K562 (cell line): ENCODE results near the gene AK4. TPM values are rescaled to one million over a fixed set of nuclear protein-coding genes. Genes with fewer than 3 reads are reported as not detected.
A peak's percentile ranks its signal among the peaks of the same experiment; 100 is the strongest.

Source experiments
- ARID1B ChIP-seq: fragments of 450-650 bp; IDR thresholded peaks from 2 replicates; pipeline ENCODE4 v1.6.1; 2016; ENCODE audit warnings: antibody characterized with exemption, mild to moderate bottlenecking, inconsistent platforms
- ARNT ChIP-seq, 2 experiments: fragments of 450-650 bp; IDR thresholded peaks; 2 replicates each; pipeline ENCODE4 v1.6.1; 2016; ENCODE audit warnings: mild to moderate bottlenecking in 1 of 2
- ASH1L ChIP-seq: fragments of 450-650 bp; IDR thresholded peaks from 2 replicates; pipeline ENCODE4 v1.6.1; 2018; ENCODE audit warnings: borderline replicate concordance, mild to moderate bottlenecking, low read depth; ENCODE audit not compliant: partially characterized antibody
- CHD2 ChIP-seq: IDR thresholded peaks from 2 replicates; pipeline ENCODE4 v1.6.1; 2011; ENCODE audit warnings: low read depth, low read length
- EWSR1 ChIP-seq: fragments of 450-650 bp; IDR thresholded peaks from 2 replicates; pipeline ENCODE4 v1.6.1; 2018; ENCODE audit warnings: borderline replicate concordance, mild to moderate bottlenecking, low read depth, moderate library complexity; ENCODE audit not compliant: partially characterized antibody
- L3MBTL2 ChIP-seq: fragments of 450-650 bp; IDR thresholded peaks from 2 replicates; pipeline ENCODE4 v1.6.1; 2016; ENCODE audit warnings: mild to moderate bottlenecking, moderate library complexity
- MECOM ChIP-seq: fragments of 250-450 bp; sonication (Bioruptor Pico); IDR thresholded peaks from 2 replicates; pipeline ENCODE4 v1.8.0; 2022; ENCODE audit warnings: inconsistent platforms
- PCBP2 ChIP-seq: fragments of 200-400 bp; formaldehyde crosslinking; IDR thresholded peaks from 2 replicates; pipeline ENCODE4 v1.6.1; 2018; ENCODE audit warnings: low read length, low read depth, mild to moderate bottlenecking, moderate library complexity; ENCODE audit not compliant: poor library complexity, severe bottlenecking
- POU5F1 ChIP-seq: fragments of 150-350 bp; IDR thresholded peaks from 2 replicates; pipeline ENCODE4 v1.6.1; 2014; ENCODE audit warnings: borderline replicate concordance, low read length, low read depth, mild to moderate bottlenecking; ENCODE audit not compliant: partially characterized antibody
- RCOR1 ChIP-seq, 2 experiments: IDR thresholded peaks; 2 replicates each; pipeline ENCODE4 v1.6.1; 2012; ENCODE audit warnings: low read depth in 2 of 2, low read length in 2 of 2, borderline replicate concordance in 1 of 2, improper control_type of control experiment in 1 of 2
- RFX1 ChIP-seq: fragments of 450-650 bp; IDR thresholded peaks from 2 replicates; pipeline ENCODE4 v1.6.1; 2016; ENCODE audit warnings: mild to moderate bottlenecking, moderate library complexity
- SFPQ ChIP-seq: fragments of 200-400 bp; formaldehyde crosslinking; IDR thresholded peaks from 2 replicates; pipeline ENCODE4 v1.6.1; 2017; ENCODE audit warnings: mild to moderate bottlenecking, low read depth, low read length, moderate library complexity
- TEAD2 ChIP-seq: fragments of 450-650 bp; IDR thresholded peaks from 2 replicates; pipeline ENCODE4 v1.6.1; 2016; ENCODE audit warnings: missing genetic modification characterization, control low read depth, missing compliant biosample characterization
- ZC3H4 ChIP-seq: sonication (generic); formaldehyde crosslinking; IDR thresholded peaks from 2 replicates; pipeline ENCODE4 v1.9.0; 2021; ENCODE audit warnings: missing genetic modification reagents, borderline replicate concordance
- ZKSCAN1 ChIP-seq: fragments of 150-350 bp; IDR thresholded peaks from 2 replicates; pipeline ENCODE4 v1.6.1; 2016; ENCODE audit warnings: low read depth, low read length
- ZNF197 ChIP-seq: fragments of 200-800 bp; sonication (Bioruptor generic); IDR thresholded peaks from 2 replicates; pipeline ENCODE4 v1.6.1; 2016; ENCODE audit warnings: low read depth, missing genetic modification characterization, missing compliant biosample characterization
- ZNF239 ChIP-seq: fragments of 250-450 bp; sonication (Bioruptor Pico); IDR thresholded peaks from 2 replicates; pipeline ENCODE4 v1.4.0; 2020; ENCODE audit warnings: mild to moderate bottlenecking
- ZNF347 ChIP-seq: fragments of 450-650 bp; formaldehyde crosslinking; IDR thresholded peaks from 2 replicates; pipeline ENCODE4 v1.4.0; 2020; ENCODE audit warnings: low read depth, mild to moderate bottlenecking, moderate library complexity
- ZNF717 ChIP-seq: fragments of 250-450 bp; sonication (Bioruptor Pico); IDR thresholded peaks from 2 replicates; pipeline ENCODE4 v1.5.0; 2021
- ZSCAN32 ChIP-seq: fragments of 450-650 bp; formaldehyde crosslinking; IDR thresholded peaks from 2 replicates; pipeline ENCODE4 v1.4.0; 2020; ENCODE audit warnings: mild to moderate bottlenecking, moderate library complexity
- polyA plus RNA-seq, 8 experiments: library from polyadenylated mRNA; depleted of rRNA in 4 of 8; stranded (reverse) in 5 of 8; unstranded in 3 of 8; fragments of >200 nt; fragmentation: Nextera tagmentation in 2 of 8; fragmentation: Illumina TruSeq in 1 of 8; extraction: Ambion mirVana in 2 of 8; extraction: Trizol in 1 of 8; gene quantifications; 2 replicates each; pipeline versions ENCODE4 v1.2.1 to v1.2.3, GENCODE V29; 2011 to 2014; ENCODE audit warnings: inconsistent platforms in 1 of 8, missing spikeins in 1 of 8
- total RNA-seq, 7 experiments: library from RNA; depleted of rRNA in 6 of 7; stranded (reverse); fragments of >200 nt in 6 of 7; fragmentation: Illumina TruSeq in 2 of 7; extraction: Trizol in 2 of 7; gene quantifications; 2 replicates each; pipeline versions ENCODE4 v1.2.1 to v1.2.3, GENCODE V29; 2011 to 2021; ENCODE audit warnings: low replicate concordance in 1 of 7
- TF ChIP-seq, protein P1 (sequence below): sonication (generic); formaldehyde crosslinking; IDR thresholded peaks from 2 replicates; pipeline ENCODE4 v1.8.0; 2023; ENCODE audit warnings: missing genetic modification reagents, mild to moderate bottlenecking, borderline replicate concordance
- TF ChIP-seq, protein P2 (sequence below): sonication (generic); formaldehyde crosslinking; IDR thresholded peaks from 2 replicates; pipeline ENCODE4 v1.8.1; 2023; ENCODE audit warnings: mild to moderate bottlenecking, missing genetic modification reagents

Gene AK4
- total and polyA plus RNA-seq, 9 of the 15 experiments (the other 6 are each of a cell fraction or from before 2014, with no cell fraction given), result 10.4 to 96.6 (median 21.5) TPM

- TF ChIP-seq RCOR1 (IDR thresholded peaks at IDR 0.05; ENCODE audit: borderline replicate concordance in 1 of 2, low read depth in 2 of 2, low read length in 2 of 2), result peak in 1 of 2 experiments; percentile 41; a peak in 2 of 4 replicates
- no peak for TF ChIP-seq ZNF197 (CRISPR knock-in tag)
- peak; percentile 88 for TF ChIP-seq RFX1
- no peak for TF ChIP-seq ARNT (IDR thresholded peaks at IDR 0.05)
- TF ChIP-seq L3MBTL2, result 0 out of 2 replicates have a peak, but pooled peaks have one; percentile 13
- TF ChIP-seq ARID1B, result peak; percentile 50; the same call in 1 of the 2 replicates
- TF ChIP-seq PCBP2, result no peak
- TF ChIP-seq SFPQ, result no peak
- no peak for TF ChIP-seq ZSCAN32 (CRISPR knock-in tag)
- peak; percentile 100 for TF ChIP-seq MECOM (CRISPR knock-in tag)
- no peak for TF ChIP-seq ZNF717 (CRISPR knock-in tag)
- no peak for TF ChIP-seq ZNF347 (CRISPR knock-in tag)
- TF ChIP-seq, protein P1, sequence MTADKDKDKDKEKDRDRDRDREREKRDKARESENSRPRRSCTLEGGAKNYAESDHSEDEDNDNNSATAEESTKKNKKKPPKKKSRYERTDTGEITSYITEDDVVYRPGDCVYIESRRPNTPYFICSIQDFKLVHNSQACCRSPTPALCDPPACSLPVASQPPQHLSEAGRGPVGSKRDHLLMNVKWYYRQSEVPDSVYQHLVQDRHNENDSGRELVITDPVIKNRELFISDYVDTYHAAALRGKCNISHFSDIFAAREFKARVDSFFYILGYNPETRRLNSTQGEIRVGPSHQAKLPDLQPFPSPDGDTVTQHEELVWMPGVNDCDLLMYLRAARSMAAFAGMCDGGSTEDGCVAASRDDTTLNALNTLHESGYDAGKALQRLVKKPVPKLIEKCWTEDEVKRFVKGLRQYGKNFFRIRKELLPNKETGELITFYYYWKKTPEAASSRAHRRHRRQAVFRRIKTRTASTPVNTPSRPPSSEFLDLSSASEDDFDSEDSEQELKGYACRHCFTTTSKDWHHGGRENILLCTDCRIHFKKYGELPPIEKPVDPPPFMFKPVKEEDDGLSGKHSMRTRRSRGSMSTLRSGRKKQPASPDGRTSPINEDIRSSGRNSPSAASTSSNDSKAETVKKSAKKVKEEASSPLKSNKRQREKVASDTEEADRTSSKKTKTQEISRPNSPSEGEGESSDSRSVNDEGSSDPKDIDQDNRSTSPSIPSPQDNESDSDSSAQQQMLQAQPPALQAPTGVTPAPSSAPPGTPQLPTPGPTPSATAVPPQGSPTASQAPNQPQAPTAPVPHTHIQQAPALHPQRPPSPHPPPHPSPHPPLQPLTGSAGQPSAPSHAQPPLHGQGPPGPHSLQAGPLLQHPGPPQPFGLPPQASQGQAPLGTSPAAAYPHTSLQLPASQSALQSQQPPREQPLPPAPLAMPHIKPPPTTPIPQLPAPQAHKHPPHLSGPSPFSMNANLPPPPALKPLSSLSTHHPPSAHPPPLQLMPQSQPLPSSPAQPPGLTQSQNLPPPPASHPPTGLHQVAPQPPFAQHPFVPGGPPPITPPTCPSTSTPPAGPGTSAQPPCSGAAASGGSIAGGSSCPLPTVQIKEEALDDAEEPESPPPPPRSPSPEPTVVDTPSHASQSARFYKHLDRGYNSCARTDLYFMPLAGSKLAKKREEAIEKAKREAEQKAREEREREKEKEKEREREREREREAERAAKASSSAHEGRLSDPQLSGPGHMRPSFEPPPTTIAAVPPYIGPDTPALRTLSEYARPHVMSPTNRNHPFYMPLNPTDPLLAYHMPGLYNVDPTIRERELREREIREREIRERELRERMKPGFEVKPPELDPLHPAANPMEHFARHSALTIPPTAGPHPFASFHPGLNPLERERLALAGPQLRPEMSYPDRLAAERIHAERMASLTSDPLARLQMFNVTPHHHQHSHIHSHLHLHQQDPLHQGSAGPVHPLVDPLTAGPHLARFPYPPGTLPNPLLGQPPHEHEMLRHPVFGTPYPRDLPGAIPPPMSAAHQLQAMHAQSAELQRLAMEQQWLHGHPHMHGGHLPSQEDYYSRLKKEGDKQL (CRISPR knock-in tag), result no peak
- TF ChIP-seq ASH1L, result no peak
- TF ChIP-seq EWSR1, result no peak
- no peak for TF ChIP-seq ZNF239
- TF ChIP-seq TEAD2 (tag), result no peak
- no peak for TF ChIP-seq ZKSCAN1
- TF ChIP-seq, protein P2, sequence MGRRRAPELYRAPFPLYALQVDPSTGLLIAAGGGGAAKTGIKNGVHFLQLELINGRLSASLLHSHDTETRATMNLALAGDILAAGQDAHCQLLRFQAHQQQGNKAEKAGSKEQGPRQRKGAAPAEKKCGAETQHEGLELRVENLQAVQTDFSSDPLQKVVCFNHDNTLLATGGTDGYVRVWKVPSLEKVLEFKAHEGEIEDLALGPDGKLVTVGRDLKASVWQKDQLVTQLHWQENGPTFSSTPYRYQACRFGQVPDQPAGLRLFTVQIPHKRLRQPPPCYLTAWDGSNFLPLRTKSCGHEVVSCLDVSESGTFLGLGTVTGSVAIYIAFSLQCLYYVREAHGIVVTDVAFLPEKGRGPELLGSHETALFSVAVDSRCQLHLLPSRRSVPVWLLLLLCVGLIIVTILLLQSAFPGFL, result no peak
- no peak for TF ChIP-seq POU5F1
- TF ChIP-seq ZC3H4 (CRISPR knock-in tag), result no peak
- TF ChIP-seq CHD2, result no peak
These were observed 119.7 kb downstream of the AK4 start (continued) for GRCh38 chr1:65267683-65268082.
